GM19467 (cell line): ENCODE data around the gene RIC8A.

ENCODE experiments used
- ATAC-seq: cut with Tn5 transposase; IDR thresholded peaks from one replicate; pipeline ENCODE4 v1.9.1; 2021; ENCODE audit warnings: mild to moderate bottlenecking, moderate library complexity; ENCODE audit not compliant: unreplicated experiment

RIC8A gene

DNA sequence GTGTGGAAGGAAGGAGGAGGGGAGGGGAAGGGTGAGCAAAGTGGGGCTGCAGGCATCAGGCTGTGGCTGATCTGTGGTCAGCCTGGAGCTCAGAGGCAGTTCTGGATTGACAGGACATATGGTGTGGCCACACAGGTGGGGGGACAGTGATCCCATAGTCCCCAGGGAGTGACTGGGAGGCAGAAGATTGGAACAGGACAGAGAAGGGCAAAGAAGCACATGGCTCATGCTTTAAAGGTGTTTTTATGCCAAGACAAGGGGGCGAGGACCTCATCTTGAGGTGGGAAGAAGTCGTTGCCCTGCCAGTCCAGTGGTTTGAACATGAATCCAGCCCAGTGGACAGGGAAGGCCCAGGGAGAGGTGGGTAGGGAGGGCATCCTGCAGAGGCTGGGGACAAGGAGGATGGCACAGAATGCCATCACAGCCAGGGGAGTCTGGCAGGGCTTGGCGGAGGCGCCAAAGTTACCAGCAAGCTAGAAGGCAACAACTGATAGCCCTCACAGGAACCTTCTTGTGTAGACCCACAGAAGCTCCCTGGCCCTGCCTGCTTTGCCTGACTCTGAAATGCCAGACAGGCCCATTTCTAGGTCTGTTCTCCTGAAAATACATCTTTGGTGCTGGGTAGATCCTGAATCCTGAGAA lies 3.4 kb upstream of the RIC8A start:
- no peak for ATAC-seq

DNA sequence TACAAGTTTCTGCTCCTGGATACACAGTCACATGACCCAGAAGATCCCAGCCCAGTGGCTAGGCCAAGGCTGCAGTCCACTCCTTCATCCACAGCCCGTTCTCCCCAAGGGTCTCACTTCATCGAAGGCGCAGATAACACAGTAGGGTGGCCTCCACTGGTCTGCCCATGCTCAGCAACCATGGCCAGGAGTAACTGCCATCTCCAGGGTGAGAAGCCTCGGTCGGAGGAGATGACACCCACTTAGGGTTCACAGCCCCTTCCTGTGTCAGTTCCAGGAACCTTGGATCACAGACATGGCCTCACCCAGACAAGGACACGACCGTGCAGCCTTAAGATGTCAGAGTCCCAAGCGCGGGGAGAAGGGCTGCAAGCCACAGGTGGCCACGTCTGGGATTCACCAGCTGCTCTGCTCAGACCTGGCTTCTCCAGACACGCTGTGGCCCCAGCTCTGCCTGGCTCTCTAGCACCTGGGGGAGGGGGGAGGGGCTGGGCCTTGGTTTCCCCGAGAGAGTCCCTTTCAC lies 2.9 kb upstream of the RIC8A start:
- no peak for ATAC-seq

DNA sequence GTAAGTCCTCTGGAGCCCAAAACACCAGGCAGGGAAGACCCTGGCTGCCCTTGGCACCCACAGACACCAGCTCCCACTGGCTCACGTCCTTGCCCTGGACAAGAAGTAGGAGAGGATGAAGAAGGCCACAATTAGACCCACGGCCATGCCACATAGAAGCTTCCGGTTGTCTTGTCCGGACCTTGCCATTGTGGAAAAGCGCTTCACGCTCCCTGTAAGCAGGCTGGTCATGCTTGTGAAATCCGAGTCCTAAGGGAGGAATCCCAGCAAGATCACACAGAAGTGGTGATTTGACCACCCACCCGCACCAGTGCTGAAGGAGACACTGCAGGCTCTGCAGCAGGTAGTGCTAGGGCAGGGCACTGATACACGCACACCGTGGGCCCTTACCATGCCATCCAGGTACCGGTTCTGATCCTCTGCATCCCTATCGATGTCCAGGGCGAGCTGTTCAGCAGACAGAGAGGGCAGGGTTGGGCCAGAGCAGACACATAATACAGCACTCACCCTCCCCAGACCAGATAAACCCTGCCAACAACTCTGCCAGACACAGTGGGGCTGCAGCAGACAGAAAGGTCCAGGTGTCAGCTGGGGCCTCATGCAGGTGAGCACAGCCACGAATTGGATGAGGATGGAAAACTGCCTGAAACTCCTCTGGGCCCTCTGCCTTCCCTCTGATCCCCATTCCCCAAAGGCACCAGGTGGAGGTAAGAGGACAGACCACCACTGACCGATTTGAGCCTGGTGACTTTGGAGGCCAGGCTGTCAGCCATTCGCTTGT lies 2.1 kb upstream of the RIC8A start:
- no peak for ATAC-seq

DNA sequence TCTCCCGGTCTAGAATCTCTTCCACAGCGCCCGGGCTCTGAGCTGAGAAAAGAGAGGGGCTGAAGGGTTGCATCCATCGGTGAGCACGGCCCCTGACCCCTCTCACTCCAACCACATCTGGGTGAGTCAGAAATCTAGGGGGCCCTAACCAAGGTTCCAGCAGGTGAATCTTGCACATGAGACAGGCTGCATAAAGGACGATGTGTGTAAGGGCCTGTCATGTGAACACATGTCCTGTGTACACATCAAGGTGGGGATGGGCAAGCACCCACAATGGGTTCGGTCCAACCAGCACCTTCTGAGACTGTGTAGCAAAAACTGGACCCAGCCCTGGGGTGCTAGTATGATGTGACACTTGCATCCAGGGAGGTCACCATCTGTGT lies 1.5 kb upstream of the RIC8A start:
- no peak for ATAC-seq

DNA sequence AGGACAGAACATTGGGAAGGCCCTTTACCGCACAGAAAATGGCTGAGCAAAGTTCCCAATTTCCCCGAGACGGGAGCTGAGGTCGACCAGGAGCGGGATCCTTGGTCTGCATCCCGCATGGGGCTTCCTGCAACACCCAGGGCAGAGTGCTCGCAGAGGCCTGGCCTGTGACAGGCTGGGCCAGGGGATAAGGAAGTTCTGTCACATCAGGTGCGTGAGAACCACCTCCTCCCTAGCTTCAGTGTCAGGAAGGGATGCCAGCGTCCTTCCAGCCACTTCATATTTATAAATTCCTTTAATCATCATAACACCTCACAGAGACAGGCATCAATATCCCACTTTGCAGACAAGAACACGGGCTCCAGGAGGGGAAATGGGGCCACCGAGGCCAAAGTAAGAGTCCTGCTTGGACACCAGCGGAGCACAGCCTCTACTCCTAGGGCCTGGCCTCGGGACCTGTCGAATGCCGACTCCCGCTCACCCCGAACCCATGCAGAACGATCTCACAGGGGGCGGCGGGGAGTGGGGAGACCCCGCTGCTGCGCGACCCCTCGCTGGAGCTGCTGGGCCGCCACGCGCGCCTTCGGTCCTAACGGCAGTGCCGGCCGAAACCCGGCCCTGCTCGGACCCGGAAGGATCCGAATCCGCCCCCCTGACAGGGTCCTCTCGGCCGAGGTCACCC lies 841 bp upstream of the RIC8A start:
- ATAC-seq = peak; percentile 4

DNA sequence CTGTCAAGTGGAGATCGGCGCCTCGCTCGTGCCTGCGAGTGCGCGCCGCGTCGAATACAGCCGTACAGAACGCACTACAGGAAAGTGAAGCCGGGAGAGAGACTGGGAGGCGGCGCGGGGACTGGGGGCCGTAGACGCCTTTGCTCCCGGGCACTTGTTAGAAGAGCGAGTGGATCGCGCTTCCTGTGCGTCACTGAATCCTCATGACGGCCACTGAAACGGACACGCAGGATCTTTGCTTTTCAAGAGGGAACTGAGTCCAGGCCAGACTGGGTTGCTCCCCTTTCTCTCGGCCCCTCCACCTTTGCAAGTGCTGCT lies 314 bp downstream of the RIC8A start:
- no peak for ATAC-seq

DNA sequence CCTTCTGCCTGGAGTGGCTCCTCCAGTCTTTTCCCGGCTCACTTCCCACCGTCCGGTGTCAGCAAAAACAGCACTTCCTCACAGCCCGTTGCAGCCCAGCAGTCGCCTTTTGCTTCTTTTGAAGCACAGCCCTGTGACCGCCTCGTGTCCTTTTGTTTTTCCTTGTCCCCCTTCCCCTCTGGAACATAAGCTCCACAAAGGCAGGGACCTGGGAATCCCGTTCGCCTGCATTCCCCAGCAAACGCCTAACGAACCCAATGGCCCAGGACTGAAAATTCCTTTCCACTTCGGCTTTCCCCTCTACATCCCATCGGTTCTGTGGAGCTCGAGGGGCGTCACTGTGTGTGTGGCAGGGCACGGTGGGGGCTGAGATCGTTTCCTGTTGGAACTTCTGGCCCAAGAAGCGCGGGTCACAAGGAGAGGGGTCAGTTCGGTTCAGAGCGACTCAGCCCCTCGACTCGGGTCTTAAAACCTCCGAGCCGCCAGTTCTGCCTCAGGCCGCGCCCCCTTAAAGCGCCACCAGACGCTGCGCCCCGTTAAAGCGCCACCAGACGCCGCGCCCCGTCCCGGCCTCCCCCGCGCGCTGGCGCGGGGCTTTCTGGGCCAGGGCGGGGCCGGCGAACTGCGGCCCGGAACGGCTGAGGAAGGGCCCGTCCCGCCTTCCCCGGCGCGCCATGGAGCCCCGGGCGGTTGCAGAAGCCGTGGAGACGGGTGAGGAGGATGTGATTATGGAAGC lies 841 bp downstream of the RIC8A start:
- ATAC-seq = peak; percentile 38

DNA sequence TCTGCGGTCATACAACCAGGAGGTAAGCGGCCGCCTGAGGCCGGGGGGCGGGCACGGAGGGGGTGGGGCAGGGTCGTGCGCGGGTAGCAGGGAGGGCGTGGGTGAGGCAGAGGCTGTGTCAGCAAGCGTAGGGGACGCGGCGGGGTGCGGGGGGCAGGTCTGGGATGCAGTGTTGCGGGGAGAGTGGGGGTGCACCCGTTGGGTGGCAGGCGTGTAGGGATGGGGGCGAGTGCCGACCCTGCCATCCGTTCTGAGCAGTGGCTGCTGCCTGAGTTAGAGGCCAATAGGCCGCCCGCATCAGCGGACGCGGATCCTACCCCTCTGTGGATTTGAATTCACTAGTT lies 1.4 kb downstream of the RIC8A start:
- ATAC-seq = no peak

DNA sequence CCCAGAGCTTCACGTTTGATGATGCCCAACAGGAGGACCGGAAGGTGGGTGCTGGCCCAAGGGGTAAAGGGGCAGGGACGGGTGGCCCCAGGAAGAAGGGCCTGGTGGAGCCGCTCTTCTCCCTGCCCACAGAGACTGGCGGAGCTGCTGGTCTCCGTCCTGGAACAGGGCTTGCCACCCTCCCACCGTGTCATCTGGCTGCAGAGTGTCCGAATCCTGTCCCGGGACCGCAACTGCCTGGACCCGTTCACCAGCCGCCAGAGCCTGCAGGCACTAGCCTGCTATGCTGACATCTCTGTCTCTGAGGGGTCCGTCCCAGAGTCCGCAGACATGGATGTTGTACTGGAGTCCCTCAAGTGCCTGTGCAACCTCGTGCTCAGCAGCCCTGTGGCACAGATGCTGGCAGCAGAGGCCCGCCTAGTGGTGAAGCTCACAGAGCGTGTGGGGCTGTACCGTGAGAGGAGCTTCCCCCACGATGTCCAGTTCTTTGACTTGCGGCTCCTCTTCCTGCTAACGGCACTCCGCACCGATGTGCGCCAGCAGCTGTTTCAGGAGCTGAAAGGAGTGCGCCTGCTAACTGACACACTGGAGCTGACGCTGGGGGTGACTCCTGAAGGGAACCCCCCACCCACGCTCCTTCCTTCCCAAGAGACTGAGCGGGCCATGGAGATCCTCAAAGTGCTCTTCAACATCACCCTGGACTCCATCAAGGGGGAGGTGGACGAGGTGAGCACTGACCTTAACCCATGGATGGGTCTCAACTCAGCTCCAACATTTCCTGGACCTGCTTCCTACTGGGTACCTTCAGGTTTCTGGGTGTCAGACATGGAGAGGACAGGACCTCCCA lies 2.0 kb downstream of the RIC8A start:
- ATAC-seq = no peak

DNA sequence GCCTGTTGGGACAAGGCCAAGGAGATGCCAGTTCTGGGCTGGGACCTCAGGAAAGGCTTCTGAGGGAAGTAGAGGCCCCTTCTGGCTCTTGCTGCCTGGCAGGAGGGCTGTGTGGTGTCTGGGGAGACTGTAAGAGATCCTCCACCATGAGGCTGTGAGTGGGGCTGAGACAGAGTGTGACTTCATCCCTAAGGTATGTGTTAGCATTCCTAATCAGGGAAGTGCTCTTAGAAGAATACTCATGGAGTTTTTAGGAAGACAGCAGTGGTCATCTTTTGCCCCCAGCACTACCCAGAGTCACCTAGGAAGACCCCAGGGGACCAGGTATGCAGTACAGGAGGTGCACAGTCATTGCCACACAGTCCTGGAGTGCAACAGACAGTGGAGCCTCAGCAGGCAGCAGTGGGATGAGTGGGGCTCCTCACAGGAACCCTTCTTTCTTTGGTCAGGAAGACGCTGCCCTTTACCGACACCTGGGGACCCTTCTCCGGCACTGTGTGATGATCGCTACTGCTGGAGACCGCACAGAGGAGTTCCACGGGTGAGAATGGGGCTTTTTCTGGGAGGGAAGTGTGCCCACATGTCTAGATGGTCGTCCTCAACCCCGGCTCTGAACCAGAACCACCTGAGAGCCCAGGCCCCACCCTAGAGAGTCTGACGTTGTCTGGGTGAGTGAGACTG lies 2.8 kb downstream of the RIC8A start:
- ATAC-seq = no peak

DNA sequence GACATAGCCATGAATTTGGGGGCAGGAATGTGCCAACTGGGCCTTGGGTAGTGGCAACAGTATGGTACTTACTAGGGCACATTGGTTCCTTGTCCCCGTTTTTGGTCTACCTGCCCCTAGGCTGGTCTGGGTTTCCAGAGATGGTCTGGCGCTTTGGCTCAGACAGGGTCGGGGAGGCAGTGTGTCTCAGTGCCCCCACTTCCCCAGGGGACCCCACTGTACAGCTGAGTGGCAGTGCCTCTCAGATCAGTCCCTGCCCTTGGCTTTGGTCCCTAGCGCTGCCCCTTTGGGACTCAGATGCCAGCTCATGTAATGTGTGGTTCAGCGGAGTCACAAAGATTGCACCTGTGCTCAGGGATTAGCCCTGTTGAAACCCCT lies 3.3 kb downstream of the RIC8A start:
- no peak for ATAC-seq

DNA sequence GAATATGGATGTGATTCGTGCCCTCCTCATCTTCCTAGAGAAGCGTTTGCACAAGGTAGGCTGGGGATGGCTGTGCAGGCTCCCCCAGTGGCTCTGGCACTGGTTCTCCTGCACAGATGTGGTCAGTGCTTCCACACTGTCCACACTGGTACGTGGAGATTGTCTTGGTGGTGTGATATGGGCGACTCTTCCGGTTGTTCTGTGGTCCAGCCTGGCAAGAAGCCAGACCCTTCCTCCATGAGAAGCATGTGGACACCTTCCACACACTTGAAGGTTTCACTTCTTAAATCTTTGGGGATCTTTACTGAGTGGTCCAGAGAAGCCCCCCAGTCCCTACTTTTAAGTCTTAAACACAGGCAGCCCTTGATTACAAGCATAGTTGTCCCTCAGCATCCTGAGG lies 3.8 kb downstream of the RIC8A start:
- ATAC-seq = no peak

DNA sequence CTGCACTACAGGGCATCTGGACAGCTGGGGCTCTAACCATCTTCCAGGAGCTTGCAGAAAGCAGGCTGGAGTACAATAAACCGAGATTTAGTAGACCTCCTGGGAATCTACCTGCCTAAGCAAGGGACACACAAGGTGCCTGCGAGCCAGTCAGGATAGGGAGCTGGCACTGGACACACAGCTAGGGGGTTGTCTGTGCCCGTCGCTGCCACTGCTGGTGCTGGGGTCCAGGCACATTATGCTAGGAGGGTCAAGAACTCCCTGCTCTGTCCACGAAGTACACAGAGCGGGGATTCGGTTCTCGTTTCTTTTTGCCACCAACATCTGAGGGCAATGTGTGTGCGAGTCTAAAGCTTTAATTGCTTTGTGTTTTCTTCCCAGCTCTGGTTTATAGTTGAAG lies 4.2 kb downstream of the RIC8A start:
- no peak for ATAC-seq

DNA sequence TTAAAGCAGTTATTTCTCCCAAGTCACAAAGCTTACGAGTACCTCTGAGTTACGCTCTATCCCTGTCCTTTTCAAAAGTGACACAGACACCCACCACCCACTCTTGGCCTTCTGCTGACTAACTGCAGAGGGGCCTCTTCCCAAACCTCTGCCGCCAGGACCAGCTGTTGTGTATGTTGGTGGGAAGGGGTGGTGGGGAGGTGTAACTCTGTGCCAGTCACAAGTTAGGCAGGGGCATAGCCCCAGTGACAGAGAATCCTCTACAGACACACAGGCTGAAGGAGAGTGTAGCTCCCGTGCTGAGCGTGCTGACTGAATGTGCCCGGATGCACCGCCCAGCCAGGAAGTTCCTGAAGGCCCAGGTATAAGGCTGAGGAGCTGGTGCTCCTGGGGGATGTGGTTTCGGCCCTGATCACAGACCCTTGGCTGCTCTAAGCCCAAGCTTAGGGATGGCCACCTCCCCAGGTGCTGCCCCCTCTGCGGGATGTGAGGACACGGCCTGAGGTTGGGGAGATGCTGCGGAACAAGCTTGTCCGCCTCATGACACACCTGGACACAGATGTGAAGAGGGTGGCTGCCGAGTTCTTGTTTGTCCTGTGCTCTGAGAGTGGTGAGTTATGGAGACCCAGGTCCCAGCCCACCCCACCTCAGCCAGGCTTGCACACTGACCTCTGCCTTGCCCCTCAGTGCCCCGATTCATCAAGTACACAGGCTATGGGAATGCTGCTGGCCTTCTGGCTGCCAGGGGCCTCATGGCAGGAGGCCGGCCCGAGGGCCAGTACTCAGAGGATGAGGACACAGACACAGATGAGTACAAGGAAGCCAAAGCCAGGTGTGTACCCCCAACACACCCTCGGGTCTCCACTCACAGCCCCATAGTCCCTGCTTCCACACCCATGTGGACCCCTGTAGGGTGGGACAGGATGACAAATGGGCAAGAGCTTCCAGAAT lies 4.9 kb downstream of the RIC8A start:
- ATAC-seq = no peak

DNA sequence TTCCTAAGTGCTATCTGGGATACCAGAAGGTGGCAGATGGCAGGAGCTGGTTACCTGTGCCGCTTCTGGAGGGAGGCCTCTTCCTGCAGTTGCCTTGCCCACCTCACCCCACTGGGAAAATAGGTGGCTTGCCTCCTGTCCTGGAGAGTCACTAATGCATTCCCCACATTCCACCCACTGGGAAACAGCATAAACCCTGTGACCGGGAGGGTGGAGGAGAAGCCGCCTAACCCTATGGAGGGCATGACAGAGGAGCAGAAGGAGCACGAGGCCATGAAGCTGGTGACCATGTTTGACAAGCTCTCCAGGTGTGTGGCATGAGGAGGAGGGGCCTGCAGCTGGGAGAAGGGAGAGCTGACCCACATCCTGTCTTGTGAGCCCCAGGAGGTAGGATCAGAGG lies 5.6 kb downstream of the RIC8A start:
- ATAC-seq = no peak

DNA sequence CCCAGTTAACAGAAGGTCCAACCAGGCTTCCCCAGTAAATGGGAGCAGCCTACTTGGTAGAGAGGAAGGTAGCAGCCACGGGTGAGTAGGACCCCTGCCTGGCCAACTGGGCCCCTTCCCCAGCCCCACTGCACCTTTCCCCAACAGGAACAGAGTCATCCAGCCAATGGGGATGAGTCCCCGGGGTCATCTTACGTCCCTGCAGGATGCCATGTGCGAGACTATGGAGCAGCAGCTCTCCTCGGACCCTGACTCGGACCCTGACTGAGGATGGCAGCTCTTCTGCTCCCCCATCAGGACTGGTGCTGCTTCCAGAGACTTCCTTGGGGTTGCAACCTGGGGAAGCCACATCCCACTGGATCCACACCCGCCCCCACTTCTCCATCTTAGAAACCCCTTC lies 6.6 kb downstream of the RIC8A start:
- no peak for ATAC-seq

DNA sequence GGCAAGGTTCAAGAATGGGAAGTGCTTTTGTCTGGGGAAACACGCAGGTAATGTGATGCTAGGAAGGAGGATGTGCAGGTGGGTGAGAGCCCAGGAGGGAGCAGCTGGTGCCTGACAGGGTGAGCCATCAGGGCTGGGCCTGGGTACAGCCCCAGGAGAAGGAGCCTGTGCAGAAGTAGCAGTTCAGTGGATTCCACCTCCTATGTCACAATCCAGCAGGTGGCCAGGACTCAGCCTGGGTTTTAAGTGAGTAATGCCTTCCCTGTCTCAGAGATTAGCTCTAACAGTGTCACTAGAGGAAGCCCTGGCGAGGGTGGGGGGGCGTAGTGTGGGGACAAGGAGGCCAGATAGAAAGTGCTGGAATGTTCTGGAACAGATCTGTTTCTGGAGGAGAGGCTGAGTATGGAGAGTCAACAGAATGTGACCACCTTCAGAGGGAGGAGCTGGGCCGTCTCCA lies 8.1 kb downstream of the RIC8A start:
- no peak for ATAC-seq

DNA sequence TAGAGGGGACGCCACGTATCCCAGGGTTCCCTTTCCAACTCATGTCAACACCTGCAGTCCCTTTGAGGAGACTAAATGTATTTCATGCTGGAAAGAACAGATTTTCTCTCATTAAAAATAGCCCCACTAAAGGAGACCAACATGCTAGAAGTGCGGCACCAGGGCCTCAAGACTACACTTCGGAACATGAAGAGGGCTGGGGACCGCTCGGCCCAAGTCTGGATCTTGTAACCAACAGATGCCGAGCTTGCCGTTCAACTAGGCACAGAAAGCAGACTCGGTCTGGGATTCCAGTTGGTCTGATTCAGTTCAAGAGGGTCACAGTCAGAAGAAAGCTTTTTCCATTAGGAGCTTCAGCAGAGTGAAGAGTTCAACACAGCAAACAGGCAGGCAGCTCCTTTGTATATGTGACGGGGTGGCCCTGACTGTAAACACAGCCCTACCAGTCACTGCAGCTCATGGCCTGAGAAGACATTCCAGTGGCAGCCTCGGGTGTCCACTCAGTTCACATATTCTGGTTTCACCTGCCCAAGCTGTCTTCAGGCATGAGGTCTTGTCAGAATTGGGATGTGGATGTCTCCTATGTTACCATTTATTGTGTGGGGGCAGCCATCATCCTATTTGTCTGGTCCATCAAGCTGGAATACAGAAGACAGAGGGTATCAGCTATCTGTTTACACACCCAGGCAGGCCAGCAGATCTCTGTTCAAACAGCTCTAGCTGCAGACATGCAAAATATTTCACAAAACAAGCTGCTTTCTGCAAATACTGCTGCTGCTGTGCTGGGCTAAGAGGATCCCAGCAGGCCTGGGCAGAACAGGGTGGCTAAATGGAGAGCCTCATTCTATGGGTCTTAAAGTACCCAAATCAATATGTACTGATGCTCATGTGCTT lies 8.8 kb downstream of the RIC8A start:
- ATAC-seq = no peak
